IMR-90 (cell line): ENCODE results near the gene PAGE1. TPM values are rescaled to one million over a fixed set of nuclear protein-coding genes. Genes with fewer than 3 reads are reported as not detected.

Source experiments
- ATAC-seq: fragments of 200-7000 bp; cut with Tn5 transposase; 2 replicates; pipeline ENCODE4 v1.9.1; 2020; ENCODE audit warnings: low read depth, mild to moderate bottlenecking, moderate library complexity
- BruUV-seq: library from RNA; stranded (reverse); fragments of 400-500 nt; replicated peaks from 2 replicates; lab custom pipeline; 2021; lab: Mats Ljungman, UMichigan
- CTCF ChIA-PET: fragments of 300-600 bp; formaldehyde crosslinking; extraction: SDS; loops from one replicate; lab custom pipeline; 2021; ENCODE audit warnings: antibody characterized with exemption; lab: Yijun Ruan, JAX
- POLR2A ChIA-PET: fragments of 300-600 bp; sonication (Branson Sonifier 250); formaldehyde crosslinking; loops from one replicate; lab custom pipeline; 2022; ENCODE audit warnings: antibody characterized with exemption; ENCODE audit not compliant: unreplicated experiment; lab: Charles Lee
- DNase-seq: peaks from one replicate; pipeline ENCODE4 v3.0.0; 2013
- H2AFZ ChIP-seq: replicated peaks from 2 replicates; pipeline ENCODE3; 2013; ENCODE audit warnings: low read length, mild to moderate bottlenecking; ENCODE audit not compliant: poor library complexity
- H2AK5ac ChIP-seq: 2 replicates; pipeline ENCODE4 v1.6.1; 2013; ENCODE audit warnings: low read depth, low read length, inconsistent platforms
- H2AK9ac ChIP-seq: replicated peaks from 2 replicates; pipeline ENCODE3; 2013; ENCODE audit warnings: mild to moderate bottlenecking, low read depth, low read length, moderate library complexity; ENCODE audit not compliant: poor library complexity
- H2BK120ac ChIP-seq: 2 replicates; pipeline ENCODE4 v1.6.1; 2013; ENCODE audit warnings: low read depth, low read length, inconsistent platforms
- H2BK15ac ChIP-seq: 3 replicates; pipeline ENCODE4 v1.6.1; 2013; ENCODE audit warnings: low read depth, low read length, inconsistent platforms
- H2BK20ac ChIP-seq: 2 replicates; pipeline ENCODE4 v1.6.1; 2013; ENCODE audit warnings: low read depth, mild to moderate bottlenecking, inconsistent platforms, low read length, moderate library complexity
- H2BK5ac ChIP-seq: 2 replicates; pipeline ENCODE4 v1.6.1; 2013; ENCODE audit warnings: mild to moderate bottlenecking, low read depth, low read length, inconsistent platforms; ENCODE audit not compliant: poor library complexity, severe bottlenecking
- H3K14ac ChIP-seq: replicated peaks from 2 replicates; pipeline ENCODE4 v1.6.1; 2013; ENCODE audit warnings: low read depth, low read length, inconsistent platforms
- H3K18ac ChIP-seq: 2 replicates; pipeline ENCODE4 v1.6.1; 2013; ENCODE audit warnings: low read depth, low read length, control low read depth
- H3K23ac ChIP-seq: 2 replicates; pipeline ENCODE4 v1.6.1; 2013; ENCODE audit warnings: low read depth, low read length, inconsistent platforms
- H3K27ac ChIP-seq: 2 replicates; pipeline ENCODE4 v1.5.1; 2013; ENCODE audit warnings: mild to moderate bottlenecking, control low read depth, low read length; ENCODE audit not compliant: insufficient read depth
- H3K27me3 ChIP-seq: 2 replicates; pipeline ENCODE4 v1.6.1; 2013; ENCODE audit warnings: low read length; ENCODE audit not compliant: control insufficient read depth, insufficient read depth
- H3K36me3 ChIP-seq: 2 replicates; pipeline ENCODE4 v1.6.1; 2013; ENCODE audit warnings: low read length, mixed read lengths; ENCODE audit not compliant: control insufficient read depth, insufficient read depth
- H3K4ac ChIP-seq: 2 replicates; pipeline ENCODE4 v1.6.1; 2013; ENCODE audit warnings: low read depth, low read length, inconsistent platforms
- H3K4me1 ChIP-seq: 2 replicates; pipeline ENCODE4 v1.6.1; 2013; ENCODE audit warnings: low read length, mixed read lengths; ENCODE audit not compliant: control insufficient read depth, insufficient read depth
- H3K4me2 ChIP-seq: 2 replicates; pipeline ENCODE4 v1.6.1; 2013; ENCODE audit warnings: low read depth, mild to moderate bottlenecking, control low read depth, low read length, moderate library complexity
- H3K4me3 ChIP-seq: 2 replicates; pipeline ENCODE4 v1.5.1; 2013; ENCODE audit warnings: low read depth, mild to moderate bottlenecking, control low read depth, low read length, moderate library complexity; ENCODE audit not compliant: insufficient read depth
- H3K56ac ChIP-seq: 2 replicates; pipeline ENCODE4 v1.6.1; 2013; ENCODE audit warnings: low read length, inconsistent platforms; ENCODE audit not compliant: insufficient read depth; ENCODE audit errors: extremely low read depth
- H3K79me1 ChIP-seq, 2 experiments: 2 replicates each; pipeline ENCODE4 v1.6.1; 2013; ENCODE audit warnings: low read length in 2 of 2, inconsistent platforms in 1 of 2, low read depth in 1 of 2
- H3K9ac ChIP-seq: 2 replicates; pipeline ENCODE4 v1.6.1; 2013; ENCODE audit warnings: low read depth, low read length, control low read depth
- H3K9me1 ChIP-seq: 2 replicates; pipeline ENCODE4 v1.6.1; 2013; ENCODE audit warnings: low read length, inconsistent platforms; ENCODE audit not compliant: insufficient read depth
- H3K9me3 ChIP-seq: 2 replicates; pipeline ENCODE4 v1.6.1; 2013; ENCODE audit warnings: low read length; ENCODE audit not compliant: control insufficient read depth, insufficient read depth
- H4K20me1 ChIP-seq: 2 replicates; pipeline ENCODE4 v1.6.1; 2013; ENCODE audit warnings: low read length, inconsistent platforms; ENCODE audit not compliant: insufficient read depth
- H4K5ac ChIP-seq: 2 replicates; pipeline ENCODE4 v1.6.1; 2013; ENCODE audit warnings: mild to moderate bottlenecking, low read depth, low read length, control low read depth
- H4K8ac ChIP-seq, 2 experiments: 2 replicates each; pipeline ENCODE4 v1.6.1; 2013; ENCODE audit warnings: low read depth in 2 of 2, low read length in 2 of 2, control low read depth in 1 of 2, inconsistent platforms in 1 of 2
- H4K91ac ChIP-seq: 2 replicates; pipeline ENCODE4 v1.6.1; 2013; ENCODE audit warnings: low read depth, low read length, inconsistent platforms; ENCODE audit not compliant: insufficient read depth
- BHLHE40 ChIP-seq: fragments of 150-350 bp; IDR thresholded peaks from 2 replicates; pipeline ENCODE4 v1.6.1; 2016; ENCODE audit warnings: mild to moderate bottlenecking, low read depth, low read length
- CEBPB ChIP-seq: IDR thresholded peaks from 2 replicates; pipeline ENCODE4 v1.6.1; 2012; ENCODE audit warnings: low read depth, low read length, improper control_type of control experiment
- CHD1 ChIP-seq: IDR thresholded peaks from 2 replicates; pipeline ENCODE4 v1.6.1; 2012; ENCODE audit warnings: low read depth, low read length, improper control_type of control experiment
- CTCF ChIP-seq: conservative IDR thresholded peaks from 2 replicates; pipeline ENCODE4 v1.5.1; 2012; ENCODE audit warnings: mild to moderate bottlenecking, low read depth, low read length, improper control_type of control experiment
- ELK1 ChIP-seq: fragments of 150-350 bp; IDR thresholded peaks from 2 replicates; pipeline ENCODE4 v1.6.1; 2016; ENCODE audit warnings: low read depth, mild to moderate bottlenecking, low read length, moderate library complexity, borderline replicate concordance
- FOS ChIP-seq: fragments of 150-350 bp; IDR thresholded peaks from 2 replicates; pipeline ENCODE4 v1.6.1; 2016; ENCODE audit warnings: low read depth, low read length
- MAFK ChIP-seq: IDR thresholded peaks from 2 replicates; pipeline ENCODE4 v1.6.1; 2012; ENCODE audit warnings: low read depth, low read length, improper control_type of control experiment
- MAZ ChIP-seq: IDR thresholded peaks from 2 replicates; pipeline ENCODE4 v1.6.1; 2012; ENCODE audit warnings: low read depth, mild to moderate bottlenecking, low read length, improper control_type of control experiment, moderate library complexity, borderline replicate concordance
- MXI1 ChIP-seq: IDR thresholded peaks from 2 replicates; pipeline ENCODE4 v1.6.1; 2012; ENCODE audit warnings: low read depth, mild to moderate bottlenecking, low read length, moderate library complexity, borderline replicate concordance
- NFE2L2 ChIP-seq: fragments of 150-350 bp; IDR thresholded peaks from 2 replicates; pipeline ENCODE4 v1.6.1; 2016; ENCODE audit warnings: low read depth, mild to moderate bottlenecking, low read length
- POLR2A ChIP-seq: IDR thresholded peaks from 2 replicates; pipeline ENCODE4 v1.6.1; 2012; ENCODE audit warnings: mild to moderate bottlenecking, low read depth, low read length
- RAD21 ChIP-seq: IDR thresholded peaks from 2 replicates; pipeline ENCODE4 v1.6.1; 2012; ENCODE audit warnings: low read length, improper control_type of control experiment
- RCOR1 ChIP-seq: IDR thresholded peaks from 2 replicates; pipeline ENCODE4 v1.6.1; 2012; ENCODE audit warnings: mild to moderate bottlenecking, low read length, improper control_type of control experiment; ENCODE audit not compliant: insufficient replicate concordance
- RFX5 ChIP-seq: IDR thresholded peaks from 2 replicates; pipeline ENCODE4 v1.8.0; 2012; ENCODE audit warnings: low read depth, mild to moderate bottlenecking, low read length, moderate library complexity
- SMC3 ChIP-seq: fragments of 150-350 bp; IDR thresholded peaks from 2 replicates; pipeline ENCODE4 v1.6.1; 2016; ENCODE audit warnings: low read depth, mild to moderate bottlenecking, antibody characterized with exemption, low read length, moderate library complexity
- USF2 ChIP-seq: fragments of 150-350 bp; IDR thresholded peaks from 2 replicates; pipeline ENCODE4 v1.6.1; 2017; ENCODE audit warnings: mild to moderate bottlenecking, antibody characterized with exemption, low read length, low read depth
- WGBS, 2 experiments: methylation state at CpG; one replicate each; pipeline versions ENCODE4 v1.1.5 to v1.1.7; 2013; ENCODE audit warnings: missing lambda C conversion rate in 2 of 2; ENCODE audit not compliant: insufficient read length in 1 of 2; ENCODE audit errors: extremely low coverage in 2 of 2; 5-methylcytosine and 5-hydroxymethylcytosine counted together
- dilution Hi-C: fragments of 300-500 bp; cut with HindIII; formaldehyde crosslinking; loops from one replicate; pipeline ENCODE4 v1.14.3; 2018; ENCODE audit warnings: low sequenced_read_pairs; ENCODE audit not compliant: unreplicated experiment
- in situ Hi-C: fragments of 300-500 bp; cut with MboI; formaldehyde crosslinking; loops from 3 replicates; pipeline ENCODE4 v1.14.3; 2019; ENCODE audit warnings: low sequenced_read_pairs, inconsistent platforms, mixed read lengths
- intact Hi-C: fragments of 100-400 bp; cut with micrococcal nuclease; formaldehyde crosslinking; loops from 2 replicates; pipeline ENCODE4 v1.10.0; 2022
- polyA plus RNA-seq, 3 experiments: library from polyadenylated mRNA; depleted of rRNA; stranded (reverse); fragments of >200 nt; gene quantifications; 2 replicates each; pipeline ENCODE4 v1.2.3, GENCODE V29; 2012; ENCODE audit warnings: low replicate concordance in 1 of 3
- total RNA-seq: library from RNA; depleted of rRNA; stranded (reverse); fragments of >200 nt; gene quantifications from 2 replicates; pipeline ENCODE4 v1.2.3, GENCODE V29; 2012

The PAGE1 gene
- total and polyA plus RNA-seq, 2 of the 4 experiments (the other 2 are of a cell fraction): not detected

GRCh38 chrX:49659771-49660170 is 36.0 kb downstream of the PAGE1 start:
- CTCF ChIA-PET: no interaction called here
- BruUV-seq: no TSS peak

More at GRCh38 chrX:49659771-49660170, 36.0 kb downstream of the PAGE1 start:
- dilution Hi-C loops (no loop called here), intact Hi-C loops (no loop called here), in situ Hi-C loops (no loop called here)
- Histone ChIP-seq H3K4me2 (no peak overlapping the region), H3K9ac (no peak overlapping the region), H2AK9ac (no peak overlapping the region), H3K27me3 (peaks cover 2% of the 10 kb centered on the region), H3K14ac (no peak overlapping the region), H2BK15ac (no peak overlapping the region), H3K56ac (no peak overlapping the region), H3K23ac (no peak overlapping the region), H2BK120ac (no peak overlapping the region), H4K5ac (no peak overlapping the region), H2AK5ac (no peak overlapping the region), H4K91ac (no peak overlapping the region), H3K4me1 (no peaks in the 10 kb centered on the region), H3K79me1 (no peaks in the 10 kb centered on the region), H3K9me3 (no peaks in the 10 kb centered on the region), H4K8ac (no peak overlapping the region), H4K20me1 (no peaks in the 10 kb centered on the region), H3K4ac (no peak overlapping the region), H3K27ac (no peak overlapping the region), H2BK5ac (no peak overlapping the region), H3K9me1 (no peaks in the 10 kb centered on the region), H3K4me3 (no peak overlapping the region), H2BK20ac (no peak overlapping the region), H2AFZ (no peak overlapping the region), H3K36me3 (no peaks in the 10 kb centered on the region), H3K18ac (no peak overlapping the region)
- WGBS, 2 experiments: no CpG with 5 or more reads among the region's 4 CpGs
- DNase-seq (no peak), ATAC-seq (no peak)
- TF ChIP-seq RCOR1 (no peak), RAD21 (no peak), USF2 (no peak), CTCF (no peak), SMC3 (no peak), MAFK (no peak), CHD1 (no peak), NFE2L2 (no peak), POLR2A (no peak), BHLHE40 (no peak), FOS (no peak), ELK1 (no peak), MAZ (no peak), CEBPB (no peak), MXI1 (no peak), RFX5 (no peak)
- POLR2A ChIA-PET: no interaction called here
